Measurements from ENCODE around the gene TSPO. TPM values are rescaled to one million over a fixed set of nuclear protein-coding genes. Genes with fewer than 3 reads are reported as not detected.
A peak's percentile ranks its signal among the peaks of the same experiment; 100 is the strongest.

Gene TSPO
- total and polyA plus RNA-seq, 2 of the 8 experiments (the other 6 are each of a cell fraction or from before 2014, with no cell fraction given), result 19.9 to 51.5 TPM

GRCh38 chr22:43106302-43106701, 45.1 kb upstream of the TSPO start:
- H3K27ac ChIP-seq (ENCODE audit: low read depth, low read length), result no peak overlapping the region
- no peak overlapping the region for H2AK5ac ChIP-seq (ENCODE audit: low read depth, low read length)
- H4K91ac ChIP-seq (replicated peaks; ENCODE audit: insufficient read length, low read length), result no peak overlapping the region
- no peak overlapping the region for H3K9ac ChIP-seq (replicated peaks in 1 of 4; ENCODE audit: extremely low read depth in 1 of 4, low read depth in 3 of 4, low read length in 3 of 4)
- FAIRE-seq, result no peak
- 0 out of 2 replicates have a peak overlapping the region, but pooled peaks have one; percentile 80 for H2BK20ac ChIP-seq (ENCODE audit: low read length)
- H3K79me1 ChIP-seq (ENCODE audit: low read depth, low read length), result no peaks in the 10 kb centered on the region
- H2BK5ac ChIP-seq (ENCODE audit: low read depth, low read length), result no peak overlapping the region
- no peaks in the 10 kb centered on the region for H3K36me3 ChIP-seq (ENCODE audit: control insufficient read depth in 2 of 4, insufficient read depth in 4 of 4, low read length in 3 of 4)
- no peak overlapping the region for H2BK120ac ChIP-seq (replicated peaks; ENCODE audit: low read depth, low read length)
- CTCF ChIA-PET (ENCODE audit: partially characterized antibody), result interaction anchor here (0.9 kb wide), 1 partner anchor 8 kb away, joined by 4 read pairs; no protein-coding TSS in a partner anchor
- H3K4ac ChIP-seq (replicated peaks; ENCODE audit: insufficient read length, low read depth, low read length), result no peak overlapping the region
- no peak overlapping the region for H3K4me3 ChIP-seq (ENCODE audit: extremely low read depth in 1 of 4, insufficient read depth in 2 of 4, low read depth in 3 of 4, low read length in 4 of 4)
- no peak overlapping the region for H3K14ac ChIP-seq (ENCODE audit: insufficient read length)
- POLR2A ChIA-PET (ENCODE audit: partially characterized antibody), result interaction anchor here (1.0 kb wide), 1 partner anchor 91 kb away, joined by 5 read pairs; the partner anchor contains the start of gene PACSIN2
- no peak overlapping the region for H3K18ac ChIP-seq (ENCODE audit: extremely low read depth, low read length)
- 94% methylated on average over 8 of the region's 8 CpGs; no CpG with 5 or more reads in 1 of the 2 experiments for WGBS, 2 experiments (ENCODE audit: extremely low coverage in 1 of 2, insufficient coverage in 1 of 2, insufficient read length in 1 of 2, insufficient replicate concordance in 2 of 2, low coverage in 1 of 2, low lambda C conversion rate in 2 of 2, missing lambda C conversion rate in 1 of 2)
- H3K4me2 ChIP-seq (ENCODE audit: insufficient read depth in 1 of 2, low read depth in 2 of 2, low read length in 2 of 2), result no peak overlapping the region
- H3K23ac ChIP-seq (ENCODE audit: insufficient read length), result no peak overlapping the region
- no peaks in the 10 kb centered on the region for H4K20me1 ChIP-seq (replicated peaks in 1 of 2; ENCODE audit: control insufficient read depth in 1 of 2, insufficient read depth in 2 of 2, low read length in 2 of 2)
- H2BK12ac ChIP-seq (ENCODE audit: low read depth, low read length), result no peak overlapping the region
- H3K4me1 ChIP-seq (replicated peaks in 1 of 4; ENCODE audit: control insufficient read depth in 3 of 4, insufficient read depth in 4 of 4, low read length in 3 of 4), result no peaks in the 10 kb centered on the region; a peak in 2 of 7 replicates
- H4K5ac ChIP-seq (ENCODE audit: insufficient read length, low read depth, low read length), result no peak overlapping the region
- no peak overlapping the region for H2AFZ ChIP-seq (ENCODE audit: low read length)
- no peak for DNase-seq (ENCODE audit: low read depth in 1 of 2, low spot score in 2 of 2)
- H2BK15ac ChIP-seq (ENCODE audit: low read length), result no peak overlapping the region
- H3K23me2 ChIP-seq (ENCODE audit: low read depth, low read length), result peaks cover 10% of the 10 kb centered on the region; the same call in 1 of the 2 replicates
- no peaks in the 10 kb centered on the region for H3K79me2 ChIP-seq (ENCODE audit: control insufficient read depth in 1 of 2, insufficient read depth in 2 of 2, low read length in 2 of 2)
- TF ChIP-seq SP4 (IDR thresholded peaks at IDR 0.05; ENCODE audit: low read length) (no peak), EP300 (IDR thresholded peaks at IDR 0.05; ENCODE audit: borderline replicate concordance in 1 of 2, low read depth in 2 of 2, low read length in 2 of 2) (no peak), RNF2 (IDR thresholded peaks at IDR 0.05; ENCODE audit: borderline replicate concordance, low read depth, low read length, missing control alignments, poor library complexity, severe bottlenecking) (no peak), TBP (IDR thresholded peaks at IDR 0.05; ENCODE audit: low read depth, low read length) (no peak), POLR2A (IDR thresholded peaks at IDR 0.05; ENCODE audit: control extremely low read depth in 1 of 2, low read depth in 2 of 2, low read length in 2 of 2) (no peak), TAF7 (optimal IDR thresholded peaks at IDR 0.05; ENCODE audit: borderline replicate concordance, low read depth, low read length) (no peak), PHF8 (conservative IDR thresholded peaks at IDR 0.05; ENCODE audit: low read depth, low read length) (no peak), KDM1A (IDR thresholded peaks at IDR 0.05; ENCODE audit: borderline replicate concordance, low read length) (no peak), MAFK (IDR thresholded peaks at IDR 0.05; ENCODE audit: low read depth, low read length) (no peak), BCL11A (IDR thresholded peaks at IDR 0.05; ENCODE audit: low read depth in 2 of 2, low read length in 2 of 2) (no peak), SUZ12 (IDR thresholded peaks at IDR 0.05; ENCODE audit: low read length) (no peak), BACH1 (IDR thresholded peaks at IDR 0.05; ENCODE audit: low read length) (no peak)
- TF ChIP-seq, protein P1, sequence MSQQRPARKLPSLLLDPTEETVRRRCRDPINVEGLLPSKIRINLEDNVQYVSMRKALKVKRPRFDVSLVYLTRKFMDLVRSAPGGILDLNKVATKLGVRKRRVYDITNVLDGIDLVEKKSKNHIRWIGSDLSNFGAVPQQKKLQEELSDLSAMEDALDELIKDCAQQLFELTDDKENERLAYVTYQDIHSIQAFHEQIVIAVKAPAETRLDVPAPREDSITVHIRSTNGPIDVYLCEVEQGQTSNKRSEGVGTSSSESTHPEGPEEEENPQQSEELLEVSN (IDR thresholded peaks at IDR 0.05), result no peak
- H4K8ac ChIP-seq (ENCODE audit: extremely low read depth, insufficient read depth, low read length), result no peak overlapping the region
- H3K9me3 ChIP-seq (ENCODE audit: insufficient read depth in 2 of 2, low read depth in 1 of 2, low read length in 1 of 2), result no peaks in the 10 kb centered on the region
- H3K27me3 ChIP-seq (replicated peaks in 1 of 4; ENCODE audit: control insufficient read depth in 3 of 4, extremely low read depth in 1 of 4, insufficient read depth in 3 of 4, low read length in 3 of 4), result peaks cover 3 to 26% (median 25%) of the 10 kb centered on the region in 4 experiments
- no peak overlapping the region for H3K56ac ChIP-seq (replicated peaks; ENCODE audit: insufficient read length, low read depth, low read length)

All from H1 (cell line).